OCI-LY3 (cell line): Measurements from ENCODE around the gene GABRG3.

Experiments used
- CTCF ChIP-seq: fragments of 200-600, 300-600 bp; sonication (generic); IDR thresholded peaks from 2 replicates; pipeline ENCODE4 v1.5.1; 2014; ENCODE audit warnings: antibody characterized with exemption, low read length, low read depth
- EZH2phosphoT487 ChIP-seq: fragments of 200-600 bp; shearing (Covaris generic); IDR thresholded peaks from 2 replicates; pipeline ENCODE4 v1.6.1; 2018; ENCODE audit warnings: antibody characterized with exemption, mixed run types, low read depth

- TF ChIP-seq CTCF (no peak), EZH2phosphoT487 (no peak)
Observed at GRCh38 chr15:26937134-26937533, 33.8 kb upstream of the GABRG3 start.
